Lower lobe of right lung (tissue), 2 donors: ENCODE measurements around the gene WNT8B. TPM values are rescaled to one million over a fixed set of nuclear protein-coding genes. Genes with fewer than 3 reads are reported as not detected.
A peak's percentile ranks its signal among the peaks of the same experiment; 100 is the strongest.

Experiments
- ATAC-seq, 2 donors: fragments of 200-7000 bp; cut with Tn5 transposase; one replicate each; pipeline ENCODE4 v1.9.1; 2020 to 2022; ENCODE audit warnings: mild to moderate bottlenecking in 2 of 2, moderate library complexity in 2 of 2
- DNase-seq: peaks from one replicate; pipeline ENCODE4 v3.0.0-alpha.2; 2020
- H3K27ac ChIP-seq: fragments of 200-600 bp; one replicate; pipeline ENCODE4 v1.8.0; 2022
- H3K27me3 ChIP-seq: fragments of 200-600 bp; one replicate; pipeline ENCODE4 v1.8.0; 2022; ENCODE audit warnings: low read depth
- H3K36me3 ChIP-seq: fragments of 200-600 bp; one replicate; pipeline ENCODE4 v1.8.0; 2022; ENCODE audit warnings: mild to moderate bottlenecking
- H3K4me1 ChIP-seq: fragments of 200-600 bp; one replicate; pipeline ENCODE4 v1.8.0; 2022
- H3K4me3 ChIP-seq: fragments of 200-600 bp; one replicate; pipeline ENCODE4 v1.8.0; 2022; ENCODE audit warnings: mild to moderate bottlenecking
- H3K9me3 ChIP-seq: fragments of 200-600 bp; one replicate; pipeline ENCODE4 v1.8.0; 2022
- intact Hi-C: fragments of 100-400 bp; cut with DNase I; formaldehyde crosslinking; loops from one replicate; pipeline ENCODE4 v1.11.0; 2022
- long read RNA-seq: library from polyadenylated mRNA; unstranded; transcript quantifications from one replicate; pipeline ENCODE4 v2.0.0, GENCODE V29; 2021
- total RNA-seq: library from RNA; stranded (reverse); fragmentation: NEBNext Ultra II Directional; extraction: Animal tissue kit (Norgen Biotek cat#: 25700); gene quantifications from one replicate; pipeline ENCODE4 v1.2.1, GENCODE V29; 2021
- TF ChIP-seq, protein P1 (sequence below): fragments of 200-600 bp; IDR thresholded peaks from one replicate; pipeline ENCODE4 v1.8.0; 2022; ENCODE audit warnings: antibody characterized with exemption, mild to moderate bottlenecking
- donor health status: DM: no; HTN: yes; CAD: no; lungs with severe emphysema.

The WNT8B gene, protein sequence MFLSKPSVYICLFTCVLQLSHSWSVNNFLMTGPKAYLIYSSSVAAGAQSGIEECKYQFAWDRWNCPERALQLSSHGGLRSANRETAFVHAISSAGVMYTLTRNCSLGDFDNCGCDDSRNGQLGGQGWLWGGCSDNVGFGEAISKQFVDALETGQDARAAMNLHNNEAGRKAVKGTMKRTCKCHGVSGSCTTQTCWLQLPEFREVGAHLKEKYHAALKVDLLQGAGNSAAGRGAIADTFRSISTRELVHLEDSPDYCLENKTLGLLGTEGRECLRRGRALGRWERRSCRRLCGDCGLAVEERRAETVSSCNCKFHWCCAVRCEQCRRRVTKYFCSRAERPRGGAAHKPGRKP
- 0.18 TPM for total RNA-seq
- long read RNA-seq, result 0 reads

DNA sequence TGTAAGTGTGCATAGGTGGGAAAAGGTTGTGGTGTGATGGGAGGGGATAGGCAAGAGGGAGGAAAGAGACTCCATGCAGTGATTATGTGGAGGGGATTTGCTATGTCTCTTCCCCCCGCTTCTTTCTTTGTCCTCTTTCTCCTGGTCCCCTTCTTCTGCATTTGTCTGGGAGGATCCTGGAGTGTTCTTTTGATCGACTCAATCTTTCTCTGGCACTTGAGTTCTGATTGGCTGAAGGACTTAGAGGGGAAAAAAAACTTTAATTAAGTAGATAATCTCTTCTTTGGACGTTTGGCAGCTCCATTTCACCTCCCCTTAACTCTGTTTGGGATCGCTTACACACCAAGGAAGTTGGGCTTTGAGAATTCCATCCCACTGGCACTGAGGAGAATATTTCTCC is at the start of gene WNT8B:
Gene WNT8B, plus strand, starts transcription at position 301 of the 400 bp plus-strand sequence. CDS start 160 bp downstream, outside the sequence.
- no peaks in the 10 kb centered on the region for H3K27me3 ChIP-seq
- H3K9me3 ChIP-seq, result no peaks in the 10 kb centered on the region
- intact Hi-C loops, result no loop called here
- DNase-seq (no peak), ATAC-seq (no peak)
- no peak within 1 kb of the TSS for H3K4me3 ChIP-seq
- no peaks in the 10 kb centered on the region for H3K36me3 ChIP-seq
- no peak within 1 kb of the TSS for H3K27ac ChIP-seq
- TF ChIP-seq, protein P1, sequence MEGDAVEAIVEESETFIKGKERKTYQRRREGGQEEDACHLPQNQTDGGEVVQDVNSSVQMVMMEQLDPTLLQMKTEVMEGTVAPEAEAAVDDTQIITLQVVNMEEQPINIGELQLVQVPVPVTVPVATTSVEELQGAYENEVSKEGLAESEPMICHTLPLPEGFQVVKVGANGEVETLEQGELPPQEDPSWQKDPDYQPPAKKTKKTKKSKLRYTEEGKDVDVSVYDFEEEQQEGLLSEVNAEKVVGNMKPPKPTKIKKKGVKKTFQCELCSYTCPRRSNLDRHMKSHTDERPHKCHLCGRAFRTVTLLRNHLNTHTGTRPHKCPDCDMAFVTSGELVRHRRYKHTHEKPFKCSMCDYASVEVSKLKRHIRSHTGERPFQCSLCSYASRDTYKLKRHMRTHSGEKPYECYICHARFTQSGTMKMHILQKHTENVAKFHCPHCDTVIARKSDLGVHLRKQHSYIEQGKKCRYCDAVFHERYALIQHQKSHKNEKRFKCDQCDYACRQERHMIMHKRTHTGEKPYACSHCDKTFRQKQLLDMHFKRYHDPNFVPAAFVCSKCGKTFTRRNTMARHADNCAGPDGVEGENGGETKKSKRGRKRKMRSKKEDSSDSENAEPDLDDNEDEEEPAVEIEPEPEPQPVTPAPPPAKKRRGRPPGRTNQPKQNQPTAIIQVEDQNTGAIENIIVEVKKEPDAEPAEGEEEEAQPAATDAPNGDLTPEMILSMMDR, result no peak
- no peaks in the 10 kb centered on the region for H3K4me1 ChIP-seq

DNA sequence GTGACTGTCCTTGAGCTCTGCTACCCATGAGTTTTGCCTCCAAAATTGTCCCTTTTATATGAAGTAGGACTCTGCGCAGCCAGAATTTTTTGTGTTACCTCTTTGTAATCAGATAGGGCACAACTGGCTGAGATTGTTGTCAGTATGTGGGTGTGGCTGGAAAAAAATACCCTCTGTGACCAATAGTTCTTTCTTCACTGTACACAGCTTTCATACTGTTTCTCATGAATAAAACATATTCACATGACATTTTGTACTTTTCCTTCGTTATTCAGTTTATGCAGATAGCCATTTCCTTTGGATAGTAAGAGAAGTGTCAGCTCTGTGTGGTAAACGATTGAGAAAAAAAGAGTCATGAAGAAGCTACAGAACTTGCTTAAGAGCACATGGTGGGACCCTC is 49.6 kb upstream of the WNT8B start:
- no peak for ATAC-seq

DNA sequence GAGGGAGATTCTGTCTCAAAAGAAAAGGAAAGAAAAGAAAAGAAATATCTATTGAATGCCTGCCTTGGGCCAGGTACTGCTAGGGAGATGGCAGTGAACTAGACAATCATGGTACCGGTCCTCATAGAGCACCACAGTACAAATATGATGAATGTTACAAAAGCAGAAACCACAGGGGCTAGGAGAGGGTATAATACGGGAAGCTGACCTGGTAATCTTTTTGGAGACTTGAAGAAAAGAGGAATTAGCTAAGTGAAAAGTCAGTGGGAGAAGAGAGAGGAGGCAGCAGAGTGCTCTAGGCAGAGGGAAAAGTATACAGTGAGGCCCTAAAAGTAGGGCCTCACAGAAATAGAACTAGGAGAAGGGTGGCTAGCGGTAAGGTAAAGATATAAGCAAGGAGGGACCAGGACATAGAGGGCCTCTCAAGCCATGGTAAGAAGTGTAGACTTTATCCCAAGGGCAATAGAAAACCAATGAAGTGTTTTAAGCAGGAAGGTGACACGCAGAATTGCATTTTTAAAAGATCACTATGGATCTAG is 42.8 kb upstream of the WNT8B start:
- DNase-seq (no peak), ATAC-seq (peak; percentile 37 to 57)
- intact Hi-C loops, result no loop called here
- TF ChIP-seq, protein P1, result no peak
- Histone ChIP-seq H3K36me3 (no peaks in the 10 kb centered on the region), H3K27me3 (no peaks in the 10 kb centered on the region), H3K4me3 (no peak overlapping the region), H3K9me3 (no peaks in the 10 kb centered on the region), H3K4me1 (no peaks in the 10 kb centered on the region), H3K27ac (no peak overlapping the region)

More for the DNA sequence above, 49.6 kb upstream of the WNT8B start:
- H3K4me1 ChIP-seq, result no peaks in the 10 kb centered on the region
- H3K9me3 ChIP-seq, result no peaks in the 10 kb centered on the region
- TF ChIP-seq, protein P1, result no peak
- no peak for DNase-seq
- no peaks in the 10 kb centered on the region for H3K36me3 ChIP-seq
- intact Hi-C loops, result no loop called here
- H3K27me3 ChIP-seq, result no peaks in the 10 kb centered on the region
- no peak overlapping the region for H3K4me3 ChIP-seq
- no peak overlapping the region for H3K27ac ChIP-seq

DNA sequence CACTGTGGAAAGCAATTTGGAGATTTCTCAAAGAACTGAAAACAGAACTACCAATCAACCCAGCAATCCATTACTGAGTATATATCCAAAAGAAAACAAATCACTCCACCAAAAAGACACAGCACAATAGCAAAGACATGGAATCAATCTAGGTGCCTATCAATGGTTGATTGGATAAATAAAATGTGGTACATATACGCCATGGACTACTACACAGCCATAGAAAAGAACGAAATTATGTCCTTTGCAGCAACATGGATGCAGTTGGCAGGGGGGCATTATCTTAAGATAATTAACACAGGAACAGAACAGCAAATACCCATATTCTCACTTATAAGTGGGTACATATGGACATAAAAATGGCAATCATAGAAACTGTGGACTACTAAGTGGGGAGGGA is 35.4 kb upstream of the WNT8B start:
- TF ChIP-seq, protein P1, result no peak
- no peak overlapping the region for H3K4me3 ChIP-seq
- ATAC-seq, result no peak
- H3K36me3 ChIP-seq, result no peaks in the 10 kb centered on the region
- H3K27me3 ChIP-seq, result no peaks in the 10 kb centered on the region
- intact Hi-C loops, result no loop called here
- H3K4me1 ChIP-seq, result no peaks in the 10 kb centered on the region
- DNase-seq, result no peak
- no peaks in the 10 kb centered on the region for H3K9me3 ChIP-seq
- no peak overlapping the region for H3K27ac ChIP-seq

DNA sequence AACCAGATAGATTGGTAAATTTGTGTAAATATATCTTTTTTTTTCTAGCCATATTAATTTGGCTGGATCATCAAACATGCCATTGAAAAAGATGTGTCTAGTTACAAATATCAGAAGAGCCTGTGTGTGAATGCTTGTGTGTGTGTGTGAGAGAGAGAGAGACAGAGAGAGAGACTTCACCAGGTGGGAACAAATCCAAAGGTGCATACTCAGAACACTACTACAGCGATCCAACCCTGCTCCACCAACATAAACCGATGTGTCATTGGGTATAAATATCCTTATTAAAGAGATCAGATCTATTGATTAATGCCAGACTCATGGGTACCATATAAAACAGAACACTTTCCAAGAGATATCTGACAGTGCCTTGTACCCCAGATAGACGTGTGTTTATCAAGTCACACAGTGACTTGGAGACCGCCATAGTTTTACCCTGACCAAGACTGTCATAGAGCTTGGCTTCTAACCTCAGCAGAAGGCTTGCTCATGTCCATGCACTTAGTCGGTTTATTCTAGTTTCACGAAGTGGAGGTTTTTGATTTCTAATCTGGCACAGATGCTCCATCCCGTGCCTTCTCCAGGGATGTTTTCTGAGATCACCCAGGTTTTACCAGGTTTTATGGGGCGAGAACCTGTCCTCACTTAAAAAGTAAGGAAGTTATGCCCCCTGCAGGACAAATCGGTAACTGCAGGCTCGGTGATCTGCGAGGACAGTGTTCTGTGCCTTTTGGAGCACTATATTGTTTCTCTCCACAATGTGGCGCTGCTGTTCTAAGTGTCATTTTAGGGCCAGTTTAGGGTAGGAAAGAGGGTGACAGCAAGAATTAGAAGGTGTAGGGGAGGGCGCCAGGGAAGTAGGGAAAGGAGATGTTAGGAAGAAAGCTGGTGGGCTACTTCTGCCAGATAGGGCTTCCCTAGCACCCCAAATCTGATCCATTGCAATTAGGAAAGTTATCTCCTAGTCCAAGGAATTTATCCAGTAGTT is 29.3 kb upstream of the WNT8B start:
- Histone ChIP-seq H3K4me1 (no peaks in the 10 kb centered on the region), H3K9me3 (no peaks in the 10 kb centered on the region), H3K4me3 (no peak overlapping the region), H3K36me3 (no peaks in the 10 kb centered on the region), H3K27ac (no peak overlapping the region), H3K27me3 (no peaks in the 10 kb centered on the region)
- intact Hi-C loops, result loop anchor here (5.0 kb wide), 1 partner anchor 91 kb away; no protein-coding TSS in a partner anchor
- TF ChIP-seq, protein P1, result peak; percentile 98
- DNase-seq (peak; percentile 90), ATAC-seq (peak; percentile 92 to 99)
